NK-92 (cell line): ENCODE data around the gene NCAM1.

Experiments
- DNase-seq: peaks from one replicate; lab custom pipeline; 2025; ENCODE audit not compliant: unreplicated experiment; lab: John Stamatoyannopoulos, UW

NCAM1 gene

DNA sequence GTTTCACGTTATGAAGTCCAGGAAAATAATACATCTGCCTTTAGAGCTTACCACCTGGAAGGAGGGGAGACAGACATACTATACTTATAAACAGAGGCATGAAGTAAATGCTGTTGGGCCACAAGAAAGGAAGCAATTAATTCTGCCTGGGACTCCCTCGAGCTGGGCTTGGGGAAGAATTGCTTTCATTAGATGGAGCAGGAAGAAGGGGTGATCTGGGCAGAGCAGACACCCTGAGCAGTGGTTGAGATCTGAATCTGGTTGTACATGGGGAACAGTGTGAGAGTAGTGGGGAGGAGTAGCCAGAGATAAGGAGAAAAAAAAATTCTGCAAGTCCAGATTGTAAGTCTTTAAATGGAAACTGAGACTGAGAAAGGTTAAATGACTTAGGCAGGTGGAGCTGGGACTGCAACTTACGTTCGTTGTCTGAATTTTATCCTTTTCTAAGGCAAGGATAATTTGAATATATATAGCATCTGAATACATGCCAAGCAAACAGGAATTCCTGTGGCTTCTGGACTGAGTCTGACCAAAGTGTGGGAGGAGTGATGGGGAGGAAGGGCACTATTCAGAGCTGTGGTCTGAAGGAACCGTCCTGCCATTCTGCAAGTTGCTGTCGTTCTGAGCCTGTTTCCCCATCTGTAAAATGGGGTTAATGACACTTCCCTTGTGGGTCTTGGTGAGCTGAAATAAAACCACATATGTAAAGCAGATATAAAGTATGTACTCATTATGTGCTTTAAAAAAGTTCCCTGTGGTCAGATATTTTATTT is 7.9 kb downstream of the NCAM1 start:
- no peak for DNase-seq

DNA sequence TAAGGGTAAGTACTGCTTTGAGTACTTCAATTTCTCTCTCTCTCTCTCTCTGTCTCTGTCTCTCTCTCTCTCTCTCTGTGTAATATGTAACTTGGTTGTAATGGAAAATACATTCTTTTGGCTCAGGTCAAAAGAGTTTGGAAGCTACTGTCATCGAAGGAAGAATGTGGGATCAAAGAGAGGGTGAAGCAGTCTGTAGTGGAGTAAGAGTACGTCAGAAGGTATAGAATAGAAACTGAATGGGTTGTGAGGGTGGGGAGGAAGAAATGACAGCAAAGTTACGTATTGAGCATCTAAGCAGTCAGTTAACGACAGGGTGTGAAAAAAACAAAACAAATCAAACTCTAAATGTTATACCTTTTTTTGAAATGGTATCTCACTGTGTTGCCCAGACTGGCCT is 10.0 kb downstream of the NCAM1 start:
- no peak for DNase-seq

DNA sequence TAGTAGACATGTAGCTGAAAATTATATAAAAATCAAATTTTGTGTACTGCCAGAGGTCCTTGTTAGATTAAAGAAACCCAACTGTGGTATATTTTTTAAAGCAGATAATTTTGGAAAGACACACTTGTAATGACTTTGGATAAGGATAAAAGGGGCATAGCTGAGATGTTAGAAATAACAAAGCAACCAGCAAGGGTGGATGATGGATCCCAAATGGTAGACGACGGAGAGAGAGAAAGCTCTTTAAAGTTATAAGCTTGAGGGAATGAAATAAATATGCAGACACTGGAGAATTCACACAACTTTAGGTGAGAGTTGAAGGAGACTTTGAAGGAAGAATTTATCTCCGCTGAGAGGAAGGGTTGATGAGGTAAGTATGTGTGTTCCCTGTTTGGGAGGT is 10.6 kb downstream of the NCAM1 start:
- DNase-seq: no peak

DNA sequence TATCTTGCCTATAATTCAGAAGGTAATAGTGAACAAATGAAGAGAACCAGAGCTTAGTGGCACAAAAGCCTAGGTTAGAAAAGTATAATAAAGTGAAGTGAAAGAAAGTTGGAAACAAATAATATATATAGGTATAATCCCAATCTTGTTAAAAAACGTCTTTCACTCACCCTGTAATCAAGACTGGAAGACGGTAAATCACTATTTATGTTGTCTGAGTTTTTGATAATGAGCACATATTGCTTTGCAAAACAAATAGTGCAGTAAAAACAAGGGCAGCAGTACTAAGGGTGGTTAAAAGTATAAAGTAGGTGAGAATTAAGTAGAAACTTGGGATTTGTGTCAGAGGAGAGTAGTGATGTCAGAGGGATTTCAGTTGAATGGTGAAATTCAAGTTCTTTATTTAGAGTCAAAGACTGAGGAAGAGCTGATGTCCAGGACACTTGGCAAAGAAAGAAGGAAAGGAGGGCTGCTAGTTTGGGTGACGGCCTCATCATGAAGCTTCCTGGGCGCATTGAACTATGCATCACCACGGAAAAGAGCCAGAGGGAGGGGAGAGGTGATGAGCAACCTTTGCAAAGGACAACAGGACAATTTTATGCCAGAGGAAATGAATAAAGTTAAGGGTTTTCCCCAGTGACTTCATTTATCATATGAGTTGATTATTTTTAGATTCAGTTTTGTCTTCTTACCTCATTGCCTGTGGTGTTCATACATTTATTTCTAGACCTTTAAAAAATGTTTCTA is 11.4 kb downstream of the NCAM1 start:
- no peak for DNase-seq

DNA sequence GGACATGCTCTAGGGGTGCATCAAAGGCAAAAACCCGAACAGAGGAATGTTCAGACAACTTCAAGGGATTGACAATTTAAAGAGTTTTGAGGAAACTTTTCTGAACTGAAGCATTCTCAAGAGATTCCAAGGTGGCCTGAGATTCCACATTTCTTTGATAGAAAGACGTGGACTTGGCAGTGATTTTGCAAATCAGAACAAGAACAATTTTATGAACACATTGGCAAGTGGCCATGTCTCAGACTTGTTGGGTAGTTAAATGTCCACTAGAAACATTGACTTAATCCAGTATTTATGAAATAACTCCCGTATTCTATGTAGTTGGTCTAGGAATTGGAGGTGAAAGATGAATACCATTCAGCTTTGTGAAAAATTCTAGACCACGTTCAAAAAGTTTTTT is 13.8 kb downstream of the NCAM1 start:
- no peak for DNase-seq

DNA sequence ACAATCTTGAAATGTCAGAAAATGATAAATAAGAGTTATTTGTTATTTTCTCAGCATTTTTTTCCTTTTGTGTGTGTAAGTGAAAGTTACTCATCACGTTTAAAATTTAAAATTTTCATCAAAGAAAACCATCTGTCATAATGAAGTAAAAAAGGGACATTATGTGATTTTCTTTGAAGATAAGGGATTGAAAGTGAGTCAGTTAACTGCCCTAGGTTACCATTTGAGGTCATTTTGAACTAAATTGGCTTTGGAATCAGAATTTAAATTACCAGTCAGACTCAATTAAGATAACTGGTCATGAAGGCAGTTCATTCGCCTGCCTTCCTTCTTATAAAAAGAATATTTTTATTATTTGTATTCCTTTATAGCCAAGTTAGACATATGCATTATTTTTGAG is 14.3 kb downstream of the NCAM1 start:
- DNase-seq: no peak

DNA sequence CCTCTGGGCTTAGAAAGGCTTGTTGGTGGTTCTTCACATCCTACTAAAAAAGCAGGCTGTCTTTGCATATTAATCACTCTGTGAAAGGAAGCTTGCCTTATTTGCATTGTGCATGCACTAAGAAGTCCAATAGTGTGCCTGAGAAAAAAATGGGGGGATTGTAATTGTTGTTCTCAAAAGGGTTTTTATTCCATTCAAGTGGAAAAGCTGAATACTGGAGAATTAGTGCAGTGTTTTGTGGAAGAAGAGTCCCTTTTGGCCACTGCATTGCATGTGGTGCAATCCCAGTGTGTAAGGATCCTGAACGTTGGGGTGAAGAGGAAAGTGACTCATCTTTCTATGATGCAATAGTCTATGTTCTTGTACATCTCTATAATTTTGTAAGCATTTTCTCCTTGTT is 16.5 kb downstream of the NCAM1 start:
- DNase-seq: no peak

DNA sequence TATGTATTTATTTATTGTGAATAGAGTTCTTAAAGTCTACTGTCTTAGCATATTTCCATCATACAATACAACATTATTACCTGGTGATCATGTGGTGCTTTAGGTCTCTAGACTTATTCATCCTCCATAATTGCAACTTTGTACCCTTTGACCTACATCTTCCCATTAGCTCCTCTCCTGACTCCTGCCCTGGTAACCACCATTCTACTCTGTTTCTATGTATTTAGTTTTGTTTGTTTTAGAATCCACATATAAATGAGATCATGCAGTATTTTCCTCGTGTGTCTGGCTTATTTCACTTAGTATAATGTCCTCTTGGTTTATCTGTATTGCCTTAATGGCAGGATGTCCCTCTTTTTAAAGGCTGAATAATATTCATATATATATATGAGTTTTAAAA is 22.7 kb downstream of the NCAM1 start:
- DNase-seq: no peak

DNA sequence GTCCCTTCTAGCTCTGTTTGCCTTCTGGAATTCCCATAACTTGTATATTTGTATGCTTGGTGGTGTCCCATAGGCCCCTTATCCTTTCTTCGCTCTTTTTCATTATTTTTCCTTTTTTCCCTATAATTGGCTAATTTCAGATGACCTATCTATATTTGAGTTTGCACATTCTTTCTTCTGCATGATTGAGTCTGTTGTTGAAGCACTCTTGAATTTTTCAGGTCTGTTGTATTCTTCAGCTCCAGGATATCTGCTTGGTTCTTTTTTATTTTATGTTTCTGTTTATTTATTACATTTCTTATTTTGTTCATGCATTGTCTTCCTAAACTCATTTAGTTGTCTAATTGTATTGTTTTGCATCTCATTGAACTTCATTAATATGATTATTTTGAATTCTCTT is 28.0 kb downstream of the NCAM1 start:
- no peak for DNase-seq

DNA sequence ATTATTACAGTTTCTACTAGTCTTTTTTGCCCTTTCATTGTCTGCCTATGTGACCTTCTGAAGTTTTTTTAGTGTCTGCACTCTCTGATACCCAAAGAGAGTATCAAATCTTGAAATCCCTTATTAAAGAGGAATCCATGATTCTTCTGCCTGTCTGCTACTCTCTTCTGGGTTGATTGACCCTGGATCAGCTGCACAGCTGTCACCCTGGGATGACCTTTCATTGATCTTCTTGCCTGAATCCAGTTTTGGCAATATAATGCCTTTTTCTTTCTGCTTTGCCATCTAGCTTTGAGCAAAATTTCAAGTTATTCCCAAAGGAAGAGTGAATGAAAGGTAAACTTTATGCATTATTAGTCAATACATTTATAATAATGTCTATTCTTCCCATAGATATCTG is 32.6 kb downstream of the NCAM1 start:
- no peak for DNase-seq

DNA sequence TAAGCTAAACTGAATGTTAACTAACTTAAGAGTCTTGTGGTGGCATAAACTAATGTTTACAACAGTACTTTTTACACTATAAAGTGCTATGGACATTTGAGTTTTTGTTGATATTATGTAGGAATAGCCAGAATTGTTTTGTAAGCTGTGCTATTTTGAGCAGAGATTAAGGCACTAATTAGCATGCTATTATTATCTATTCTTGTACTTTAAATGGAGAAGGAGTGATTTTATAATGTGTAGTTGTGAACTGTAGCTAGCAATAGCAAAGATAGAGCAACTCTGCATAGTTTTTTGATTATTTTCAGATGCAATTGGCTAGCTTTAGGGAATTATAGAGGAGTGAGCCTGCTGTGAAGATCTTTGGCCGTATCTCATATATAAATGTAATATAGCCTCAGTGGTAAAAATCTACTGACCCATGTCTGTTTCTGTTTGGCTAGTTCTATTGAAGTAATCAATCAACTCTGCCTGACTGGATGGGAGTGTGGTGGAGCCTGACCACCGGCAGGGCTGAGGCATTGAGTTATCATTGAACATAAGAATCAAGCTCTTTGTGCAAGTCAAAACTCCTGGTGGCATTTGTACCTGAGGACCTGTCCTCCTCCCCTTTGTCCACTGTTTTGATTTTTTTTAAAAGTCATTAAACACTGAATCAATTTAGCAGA is 34.3 kb downstream of the NCAM1 start:
- no peak for DNase-seq

DNA sequence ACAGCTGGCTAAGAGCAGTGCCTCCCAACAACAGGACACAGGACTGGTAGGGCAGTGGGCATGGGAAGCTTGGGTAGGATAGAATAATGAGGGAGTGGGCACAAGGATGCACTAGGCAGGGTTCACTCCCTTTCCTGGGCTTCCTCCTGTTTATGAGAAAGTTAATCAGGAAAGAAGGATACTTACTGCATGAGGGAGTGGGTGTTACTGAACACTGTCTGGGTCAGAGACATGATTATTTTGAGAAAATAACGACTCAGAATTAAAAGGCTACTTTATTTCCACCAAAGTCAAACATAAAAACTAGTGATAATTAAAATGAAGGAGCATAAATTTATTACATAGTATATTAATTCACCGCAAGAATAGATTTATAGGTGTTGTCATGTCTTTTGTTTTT is 35.8 kb downstream of the NCAM1 start:
- no peak for DNase-seq

DNA sequence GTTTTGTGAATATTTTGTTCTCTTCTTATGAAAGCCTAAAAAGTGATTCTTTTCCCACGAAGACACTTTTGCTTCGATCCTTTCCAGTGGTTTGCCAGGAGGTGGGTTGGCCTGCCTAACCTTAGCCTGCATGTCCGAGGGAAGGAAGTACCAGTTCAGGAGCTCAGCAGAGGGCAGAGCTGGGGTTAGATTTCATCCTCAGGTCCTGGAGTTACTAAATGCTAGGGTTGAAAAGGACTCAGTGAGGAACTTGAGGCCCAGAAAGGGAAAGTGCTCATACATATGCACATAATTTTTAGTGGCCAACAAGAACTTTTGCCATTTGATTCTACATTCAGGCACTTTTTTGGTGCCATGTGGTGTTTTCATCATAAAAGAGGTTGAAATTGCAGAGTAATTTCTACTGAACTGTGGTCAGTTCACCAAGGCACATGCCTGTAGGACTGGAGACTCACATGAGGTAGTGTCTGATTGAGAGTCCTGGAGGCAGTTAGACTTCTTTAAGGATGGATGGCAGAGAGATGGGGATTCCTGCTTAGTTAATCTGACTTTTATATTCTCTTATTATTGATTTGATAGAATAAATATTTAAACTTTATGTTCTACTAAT is 36.7 kb downstream of the NCAM1 start:
- DNase-seq: no peak

DNA sequence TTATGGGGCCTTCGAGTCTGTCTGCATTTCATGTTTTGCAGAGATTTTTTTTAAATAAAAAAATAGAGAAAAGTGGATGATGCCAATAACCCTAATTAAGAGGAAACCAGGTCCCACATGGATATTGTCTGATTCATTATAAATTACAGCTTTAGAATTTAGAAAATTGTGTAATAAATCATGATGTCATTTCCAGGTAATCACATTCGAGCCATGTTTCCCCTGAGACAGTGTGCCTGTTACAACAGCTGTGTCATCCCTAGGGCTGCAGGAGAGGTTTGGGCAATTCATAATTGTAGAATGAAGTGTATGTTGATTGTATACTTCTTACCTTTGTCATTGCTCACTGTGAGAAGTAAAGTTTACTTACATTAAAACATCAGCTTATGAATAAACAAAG is 38.3 kb downstream of the NCAM1 start:
- no peak for DNase-seq

DNA sequence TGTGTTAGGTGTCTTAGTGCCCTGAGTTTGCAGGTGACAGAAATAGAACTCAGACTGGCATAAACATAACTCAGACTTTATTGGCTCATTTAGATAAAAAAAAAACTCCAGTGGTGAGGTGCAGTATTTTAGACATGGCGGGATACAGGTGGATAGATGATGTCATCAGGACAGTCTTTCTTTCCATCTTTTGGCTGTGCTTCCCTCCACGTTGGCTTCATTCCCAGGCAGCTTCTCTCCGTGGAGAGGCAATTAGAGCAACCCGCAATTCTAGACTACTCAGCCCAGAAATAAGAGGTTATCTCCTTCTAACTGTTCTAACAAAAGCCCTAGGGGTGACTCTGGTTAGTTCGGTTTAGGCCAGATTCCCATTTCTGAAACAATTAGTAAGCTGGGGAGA is 40.5 kb downstream of the NCAM1 start:
- no peak for DNase-seq

DNA sequence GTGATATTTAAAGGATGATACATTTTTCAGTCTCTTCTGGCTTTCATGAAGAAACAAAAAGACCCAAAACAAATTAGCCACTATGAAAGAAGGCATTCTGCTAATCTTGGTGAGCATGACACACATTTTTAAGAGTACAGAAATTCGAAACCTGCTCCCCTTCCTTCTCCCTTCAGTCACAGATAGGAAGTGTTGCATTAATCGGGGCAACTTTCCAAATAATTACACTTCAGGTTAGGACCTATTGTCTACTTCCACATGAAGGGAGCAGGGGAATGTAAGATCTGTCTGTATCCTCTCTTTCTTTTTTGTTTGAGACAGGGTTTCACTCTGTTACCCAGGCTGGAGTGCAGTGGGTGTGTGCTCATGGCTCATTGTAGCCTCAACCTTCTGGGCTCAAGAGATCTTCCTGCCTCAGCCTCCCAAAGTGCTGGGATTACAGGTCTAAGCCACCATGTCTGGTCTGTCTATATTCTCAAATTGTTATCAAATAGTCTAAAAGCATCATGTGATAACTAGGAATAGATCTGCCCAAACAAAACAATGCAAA is 45.8 kb downstream of the NCAM1 start:
- no peak for DNase-seq

DNA sequence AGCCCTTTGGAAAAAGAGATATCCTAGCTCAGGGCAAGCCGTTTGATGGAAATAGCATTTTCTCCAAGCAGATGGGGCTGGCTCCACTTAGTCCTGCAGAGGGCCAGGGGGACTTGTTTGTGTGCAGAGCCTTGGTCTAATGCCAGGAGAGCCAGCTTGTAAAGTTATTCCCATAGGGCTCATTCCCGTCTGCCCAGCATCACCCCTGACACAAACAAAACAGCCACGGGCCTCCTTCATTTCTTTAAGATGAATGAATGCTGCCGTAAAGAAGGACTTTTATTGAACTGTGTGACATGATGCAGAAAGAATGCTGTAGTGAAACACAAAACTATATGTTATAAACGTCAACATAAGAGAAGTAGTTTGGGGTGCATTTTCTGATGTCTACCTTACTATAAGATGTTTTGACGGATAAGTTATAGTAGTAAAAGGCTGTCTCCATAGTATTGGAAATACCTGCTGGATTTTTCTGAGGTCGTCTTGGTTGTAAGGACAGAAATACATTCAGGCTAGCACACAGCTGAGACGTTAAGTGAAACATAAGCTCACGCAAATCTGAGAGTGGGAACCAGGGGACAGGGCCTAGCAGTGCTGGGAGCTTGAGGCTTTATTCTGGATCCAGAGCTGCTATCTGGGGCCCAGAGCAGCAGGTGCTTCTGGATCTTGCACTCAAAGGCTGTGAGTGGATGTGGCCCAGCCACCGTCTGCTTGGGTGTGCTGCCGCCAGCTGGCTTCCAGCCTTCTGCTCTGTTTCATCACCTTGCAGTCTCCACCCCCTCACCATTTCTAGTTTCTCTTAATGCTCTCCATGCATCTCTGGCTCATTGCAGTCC is 53.3 kb downstream of the NCAM1 start:
- DNase-seq: no peak

DNA sequence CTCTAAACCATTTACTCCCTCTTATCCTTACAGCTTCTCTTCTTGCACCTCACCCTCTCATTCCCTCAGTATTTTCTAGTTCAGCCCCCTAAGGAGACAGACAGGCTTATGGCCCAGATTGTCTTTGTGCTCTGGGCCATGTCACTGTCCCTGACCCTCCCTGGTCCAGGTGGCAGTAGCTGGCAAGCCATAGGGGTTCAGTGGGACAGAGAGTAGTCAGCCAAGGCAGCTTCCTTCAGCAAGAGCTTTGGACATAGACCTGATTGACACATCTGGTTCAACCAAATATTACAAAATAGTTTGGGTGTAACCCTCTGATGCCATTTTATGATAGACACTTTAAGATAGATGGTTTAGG is 53.9 kb downstream of the NCAM1 start:
- no peak for DNase-seq

DNA sequence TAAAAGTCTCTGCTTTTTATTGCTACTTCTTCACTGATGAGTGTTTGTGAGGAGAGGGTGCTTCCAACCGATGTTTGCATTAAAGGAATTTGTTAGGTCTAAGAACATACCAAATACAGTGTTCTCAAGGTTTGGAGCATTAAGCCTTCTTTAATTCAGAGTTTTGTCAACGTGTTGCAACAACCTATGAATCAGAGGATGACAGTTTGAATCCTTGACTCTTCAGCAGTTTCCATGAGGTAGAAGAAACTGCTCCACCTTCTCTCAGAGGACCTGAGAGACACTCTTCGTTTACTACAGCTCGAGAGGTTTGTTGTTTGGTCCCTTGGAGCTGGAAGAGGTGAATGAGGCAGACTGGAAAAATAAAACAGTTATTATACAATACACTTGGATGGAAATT is 55.7 kb downstream of the NCAM1 start:
- no peak for DNase-seq

DNA sequence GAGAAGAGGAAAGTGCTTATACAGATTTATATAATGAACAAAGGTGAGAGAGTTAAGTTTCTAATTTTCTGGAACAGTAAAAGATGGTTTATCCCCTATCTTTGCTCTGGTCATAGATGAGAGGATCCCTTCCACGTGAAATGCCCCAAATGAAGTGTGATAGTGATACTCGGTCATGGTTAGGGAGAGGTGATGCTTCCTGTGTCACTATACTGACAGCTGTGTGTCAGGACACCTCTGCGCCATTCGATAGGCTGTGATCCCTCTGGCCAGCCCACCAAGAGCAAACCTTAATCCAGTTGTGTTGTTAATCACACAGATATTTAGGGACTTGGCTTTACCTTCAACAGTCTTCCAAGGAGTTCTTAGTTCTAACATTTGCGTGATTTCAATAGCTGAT is 57.7 kb downstream of the NCAM1 start:
- no peak for DNase-seq

DNA sequence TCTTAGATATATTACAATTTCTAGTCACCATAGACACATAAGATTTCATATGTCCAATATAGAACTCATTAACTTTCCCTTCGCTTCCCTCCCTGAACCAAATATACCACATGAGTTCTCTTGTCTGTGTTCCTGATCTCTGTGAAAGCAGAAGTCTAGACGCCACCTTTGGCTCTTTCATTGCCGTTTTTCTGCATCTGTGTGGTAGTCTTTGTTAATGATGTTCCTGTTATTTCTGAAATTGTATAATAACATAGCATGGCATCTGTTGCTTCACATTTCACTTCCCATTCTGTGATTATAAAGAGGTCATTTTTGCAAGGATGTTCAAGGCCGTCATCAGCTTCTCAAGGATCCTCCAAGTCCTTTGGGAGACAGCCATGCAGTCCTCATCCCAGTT is 58.5 kb downstream of the NCAM1 start:
- no peak for DNase-seq
